ENCODE results near the gene MEGF9.

- TF ChIP-seq CTCF (IDR thresholded peaks at IDR 0.05; ENCODE audit: extremely low read depth in 1 of 2, insufficient read depth in 1 of 2, low read depth in 1 of 2, low read length in 2 of 2) (peak in 1 of 2 donors; percentile 6), EZH2 (IDR thresholded peaks at IDR 0.05; ENCODE audit: borderline replicate concordance, low read depth, low read length, severe bottlenecking) (no peak), POLR2A (IDR thresholded peaks at IDR 0.05; ENCODE audit: low read depth, low read length) (no peak), POLR2AphosphoS5 (IDR thresholded peaks at IDR 0.05; ENCODE audit: insufficient read depth, low read depth, low read length) (no peak), FOS (IDR thresholded peaks at IDR 0.05; ENCODE audit: borderline replicate concordance, insufficient read depth, low read length) (no peak), MYC (IDR thresholded peaks at IDR 0.05; ENCODE audit: low read depth, low read length) (no peak), JUN (IDR thresholded peaks at IDR 0.05; ENCODE audit: borderline replicate concordance, insufficient read depth, insufficient read length, low read depth) (no peak), GATA2 (IDR thresholded peaks at IDR 0.05; ENCODE audit: insufficient read depth, insufficient read length, low read depth, low read length) (no peak)
- TF ChIP-seq, protein P1, sequence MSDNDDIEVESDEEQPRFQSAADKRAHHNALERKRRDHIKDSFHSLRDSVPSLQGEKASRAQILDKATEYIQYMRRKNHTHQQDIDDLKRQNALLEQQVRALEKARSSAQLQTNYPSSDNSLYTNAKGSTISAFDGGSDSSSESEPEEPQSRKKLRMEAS (IDR thresholded peaks at IDR 0.05; ENCODE audit: insufficient read depth, insufficient read length), result no peak
These were observed 102.1 kb downstream of the MEGF9 start for GRCh38 chr9:120612218-120612617.
